PC-3 (cell line): ENCODE measurements around the gene MIS18A. TPM values are rescaled to one million over a fixed set of nuclear protein-coding genes. Genes with fewer than 3 reads are reported as not detected.
A peak's percentile ranks its signal among the peaks of the same experiment; 100 is the strongest.

Source experiments
- ATAC-seq: fragments of 200-7000 bp; cut with Tn5 transposase; 2 replicates; pipeline ENCODE4 v1.9.1; 2020; ENCODE audit warnings: mild to moderate bottlenecking, moderate library complexity
- Bru-seq: library from RNA; stranded (reverse); fragments of 400-500 nt; gene quantifications from one replicate; lab custom pipeline; 2021; lab: Mats Ljungman, UMichigan
- BruChase-seq, 2 experiments: library from RNA; stranded (reverse); fragments of 400-500 nt; gene quantifications; one replicate each; lab custom pipeline; 2021; lab: Mats Ljungman, UMichigan
- BruUV-seq: library from RNA; stranded (reverse); fragments of 400-500 nt; replicated peaks from 2 replicates; lab custom pipeline; 2021; lab: Mats Ljungman, UMichigan
- CTCF ChIA-PET: fragments of 300-600 bp; sonication (Branson Sonifier 250); formaldehyde crosslinking; loops from one replicate; lab custom pipeline; 2022; ENCODE audit warnings: antibody characterized with exemption; lab: Charles Lee
- POLR2A ChIA-PET: fragments of 300-600 bp; sonication (Branson Sonifier 250); formaldehyde crosslinking; loops from one replicate; lab custom pipeline; 2022; ENCODE audit warnings: antibody characterized with exemption; ENCODE audit not compliant: unreplicated experiment; lab: Charles Lee
- DNase-seq: peaks from one replicate; pipeline ENCODE4 v3.0.0-alpha.2; 2015
- H2AFZ ChIP-seq: fragments of 300-600 bp; sonication (generic); 2 replicates; pipeline ENCODE4 v1.6.0; 2016; ENCODE audit warnings: antibody characterized with exemption, low read length
- H3F3A ChIP-seq: fragments of 300-600 bp; sonication (generic); one replicate; pipeline ENCODE4 v1.6.0; 2017; ENCODE audit warnings: antibody characterized with exemption, low read length, control low read depth, mild to moderate bottlenecking; ENCODE audit not compliant: unreplicated experiment
- H3K27ac ChIP-seq: fragments of 300-600 bp; sonication (generic); 2 replicates; pipeline ENCODE4 v1.5.1; 2016; ENCODE audit warnings: mild to moderate bottlenecking, low read length
- H3K27me3 ChIP-seq: fragments of 300-600 bp; sonication (generic); 2 replicates; pipeline ENCODE4 v1.6.1; 2016; ENCODE audit warnings: low read length, mixed read lengths
- H3K36me3 ChIP-seq: fragments of 300-600 bp; sonication (generic); 2 replicates; pipeline ENCODE4 v1.6.1; 2016; ENCODE audit warnings: low read depth, mixed run types, low read length, mixed read lengths
- H3K4me1 ChIP-seq: fragments of 300-600 bp; sonication (generic); 2 replicates; pipeline ENCODE4 v1.5.1; 2016; ENCODE audit warnings: low read length; ENCODE audit not compliant: insufficient read depth
- H3K4me2 ChIP-seq: fragments of 300-600 bp; sonication (generic); 2 replicates; pipeline ENCODE4 v1.6.0; 2016; ENCODE audit warnings: low read length
- H3K4me3 ChIP-seq: fragments of 300-600 bp; sonication (generic); 2 replicates; pipeline ENCODE4 v1.5.1; 2016; ENCODE audit warnings: mild to moderate bottlenecking, low read length, mixed read lengths
- H3K79me2 ChIP-seq: fragments of 300-600 bp; sonication (generic); 2 replicates; pipeline ENCODE4 v1.6.1; 2017; ENCODE audit warnings: low read length, mixed read lengths
- H3K9ac ChIP-seq: fragments of 300-600 bp; sonication (generic); 2 replicates; pipeline ENCODE4 v1.6.0; 2016; ENCODE audit warnings: mild to moderate bottlenecking, low read length
- H3K9me2 ChIP-seq: fragments of 300-600 bp; sonication (generic); replicated peaks from 2 replicates; pipeline ENCODE4 v1.6.1; 2016; ENCODE audit warnings: mixed run types, low read length, mixed read lengths
- H3K9me3 ChIP-seq: fragments of 300-600 bp; sonication (generic); 2 replicates; pipeline ENCODE4 v1.6.1; 2016; ENCODE audit warnings: low read length, mixed read lengths
- H4K20me1 ChIP-seq: fragments of 300-600 bp; sonication (generic); 2 replicates; pipeline ENCODE4 v1.6.1; 2016; ENCODE audit warnings: low read length, mixed read lengths
- CTCF ChIP-seq: fragments of 300-600 bp; sonication (generic); conservative IDR thresholded peaks from 2 replicates; pipeline ENCODE4 v1.5.1; 2017; ENCODE audit warnings: antibody characterized with exemption, low read depth, mild to moderate bottlenecking, low read length
- EZH2 ChIP-seq: fragments of 300-600 bp; sonication (generic); IDR thresholded peaks from one replicate; pipeline ENCODE4 v1.6.1; 2017; ENCODE audit warnings: antibody characterized with exemption, mild to moderate bottlenecking, low read length; ENCODE audit not compliant: unreplicated experiment
- EZH2phosphoT487 ChIP-seq: fragments of 300-600 bp; sonication (generic); IDR thresholded peaks from 2 replicates; pipeline ENCODE4 v1.6.1; 2018; ENCODE audit warnings: mild to moderate bottlenecking, antibody characterized with exemption, low read length, borderline replicate concordance
- intact Hi-C: fragments of 100-400 bp; cut with micrococcal nuclease; formaldehyde crosslinking; loops from 2 replicates; pipeline ENCODE4 v1.9.0; 2023
- long read RNA-seq: library from polyadenylated mRNA; unstranded; transcript quantifications from one replicate; pipeline ENCODE4 v2.0.0, GENCODE V29; 2021; ENCODE audit not compliant: unreplicated experiment
- total RNA-seq: library from RNA; depleted of rRNA; stranded (reverse); fragments of >200 nt; gene quantifications from 2 replicates; pipeline ENCODE4 v1.2.3, GENCODE V29; 2014; rRNA removed

MIS18A gene
- total RNA-seq (42.0 and 54.5 TPM in 2 replicates), Bru-seq, nascent RNA (percentile 74 among the genes with signal in this experiment), BruChase-seq, experiment 1, labeled RNA remaining after a 6-hour chase (percentile 89 among the genes with signal in this experiment), BruChase-seq, experiment 2, labeled RNA remaining after a 2-hour chase (percentile 80 among the genes with signal in this experiment)
- long read RNA-seq, transcript MIS18A-201 (5 exons, 1,575 nt) = major isoform, 29 of 32 reads
- long read RNA-seq, partial matches to known transcripts = 3 of 32 reads
- long read RNA-seq, other reads (novel, unspliced or antisense) = 0 of 32 reads

GRCh38 chr21:32278518-32279376 lies at the start of gene MIS18A:
MIS18A (minus strand) TSS chr21:32279049; CDS start chr21:32279014, 35 bp downstream.
- ATAC-seq (peak; percentile 92), DNase-seq (peak; percentile 98)
- Histone ChIP-seq H3K36me3 (no peaks in the 10 kb centered on the region; the same call in 1 of the 2 replicates), H2AFZ (peak within 1 kb of the TSS; percentile 95), H3K27me3 (no peaks in the 10 kb centered on the region), H3K4me3 (peak within 1 kb of the TSS; percentile 92), H3K9me3 (no peaks in the 10 kb centered on the region), H3K9me2 (no peaks in the 10 kb centered on the region), H3K27ac (peak within 1 kb of the TSS; percentile 23), H3K9ac (peak within 1 kb of the TSS; percentile 86), H3F3A (no peaks in the 10 kb centered on the region), H3K4me1 (peaks cover 14% of the 10 kb centered on the region), H4K20me1 (no peaks in the 10 kb centered on the region), H3K4me2 (peak within 1 kb of the TSS; percentile 85), H3K79me2 (peaks cover 33% of the 10 kb centered on the region)
- ChIA-PET POLR2A (interaction anchor here (0.6 to 0.7 kb wide), 2 partner anchors 1046 to 1655 kb away, joined by 17 to 22 read pairs; partner anchors contain the start of gene IFNAR1), CTCF (no interaction called here)
- intact Hi-C loops = no loop called here
- BruUV-seq = no TSS peak
- TF ChIP-seq CTCF = no peak
- TF ChIP-seq EZH2phosphoT487 = no peak
- TF ChIP-seq EZH2 = no peak

DNA sequence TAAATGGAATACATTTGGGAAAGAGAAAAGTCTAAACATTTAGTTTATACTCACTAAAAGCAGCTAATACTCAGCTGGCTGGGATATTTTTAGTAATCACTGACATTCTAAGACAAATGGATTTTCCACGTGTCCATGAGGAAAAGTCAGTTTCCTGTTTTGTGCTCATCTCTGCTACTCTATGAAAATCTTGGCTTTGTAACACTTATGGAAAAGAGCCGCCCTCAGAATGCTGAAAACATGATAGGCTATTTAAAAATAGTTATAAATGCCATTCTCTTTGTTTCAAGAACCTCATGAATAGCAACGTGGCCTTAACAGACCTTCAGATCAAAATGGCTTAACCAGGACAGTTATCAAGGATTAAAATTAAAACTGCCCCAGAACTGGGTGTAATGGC lies 49.7 kb upstream of the MIS18A start:
- Histone ChIP-seq H4K20me1 (no peaks in the 10 kb centered on the region), H3K9ac (no peak overlapping the region), H3F3A (no peaks in the 10 kb centered on the region), H2AFZ (no peak overlapping the region), H3K9me2 (no peaks in the 10 kb centered on the region), H3K79me2 (no peaks in the 10 kb centered on the region), H3K4me3 (no peak overlapping the region), H3K4me1 (no peaks in the 10 kb centered on the region), H3K4me2 (no peak overlapping the region), H3K36me3 (peaks cover 88% of the 10 kb centered on the region), H3K9me3 (no peaks in the 10 kb centered on the region), H3K27ac (no peak overlapping the region), H3K27me3 (no peaks in the 10 kb centered on the region)
- intact Hi-C loops = no loop called here
- DNase-seq = no peak
- TF ChIP-seq EZH2phosphoT487 (no peak), EZH2 (no peak), CTCF (no peak)
- ChIA-PET POLR2A (no interaction called here), CTCF (no interaction called here)
- no peak for ATAC-seq
- BruUV-seq = no TSS peak
